Liver (tissue), 9 donors: ENCODE measurements around the gene SLC32A1. TPM values are rescaled to one million over a fixed set of nuclear protein-coding genes. Genes with fewer than 3 reads are reported as not detected.

Experiments
- DNase-seq: peaks from one replicate; pipeline ENCODE4 v3.0.0-alpha.2; 2017; ENCODE audit warnings: low spot score
- H3K27ac ChIP-seq, 2 donors: one replicate each; pipeline ENCODE4 v1.7.0; 2013; ENCODE audit warnings: inconsistent platforms in 2 of 2, low read length in 2 of 2, control low read depth in 1 of 2, low read depth in 1 of 2, mild to moderate bottlenecking in 1 of 2
- H3K27me3 ChIP-seq, 4 donors: one replicate each; pipeline versions ENCODE4 v1.6.1 to v1.7.0; 2013; ENCODE audit warnings: low read length in 3 of 4, inconsistent platforms in 1 of 4, mild to moderate bottlenecking in 1 of 4, moderate library complexity in 1 of 4; ENCODE audit not compliant: control insufficient read depth in 4 of 4, insufficient read depth in 4 of 4
- H3K36me3 ChIP-seq, 4 donors: one replicate each; pipeline versions ENCODE4 v1.6.1 to v1.7.0; 2013; ENCODE audit warnings: low read length in 3 of 4, mild to moderate bottlenecking in 3 of 4, low read depth in 1 of 4, moderate library complexity in 1 of 4; ENCODE audit not compliant: control insufficient read depth in 4 of 4, insufficient read depth in 3 of 4
- H3K4me1 ChIP-seq, 4 donors: one replicate each; pipeline versions ENCODE4 v1.6.1 to v1.7.0; 2013; ENCODE audit warnings: low read length in 3 of 4, mild to moderate bottlenecking in 3 of 4, moderate library complexity in 1 of 4; ENCODE audit not compliant: control insufficient read depth in 4 of 4, insufficient read depth in 4 of 4
- H3K4me3 ChIP-seq, 3 donors: one replicate each; pipeline versions ENCODE4 v1.6.1 to v1.7.0; 2013; ENCODE audit warnings: low read length in 3 of 3, control low read depth in 1 of 3, low read depth in 1 of 3, mild to moderate bottlenecking in 1 of 3
- H3K9ac ChIP-seq, 2 donors: one replicate each; pipeline ENCODE4 v1.7.0; 2013; ENCODE audit warnings: low read length in 2 of 2, mild to moderate bottlenecking in 2 of 2, moderate library complexity in 2 of 2, control low read depth in 1 of 2, low read depth in 1 of 2
- H3K9me3 ChIP-seq, 4 donors: one replicate each; pipeline versions ENCODE4 v1.6.1 to v1.7.0; 2013; ENCODE audit warnings: low read length in 3 of 4; ENCODE audit not compliant: control insufficient read depth in 4 of 4
- EGR1 ChIP-seq, 2 donors: IDR thresholded peaks; 2 replicates each; pipeline ENCODE4 v1.6.1; 2016 to 2018; ENCODE audit warnings: antibody characterized with exemption in 2 of 2, low read depth in 2 of 2
- FOXA1 ChIP-seq: IDR thresholded peaks from 2 replicates; pipeline ENCODE4 v1.6.1; 2016; ENCODE audit warnings: antibody characterized with exemption
- FOXA2 ChIP-seq: IDR thresholded peaks from 2 replicates; pipeline ENCODE4 v1.6.1; 2016; ENCODE audit warnings: antibody characterized with exemption
- GABPA ChIP-seq, 2 donors: IDR thresholded peaks in 1 of 2; conservative IDR thresholded peaks in 1 of 2; 2 replicates each; pipeline ENCODE4 v1.6.1; 2016; ENCODE audit warnings: antibody characterized with exemption in 2 of 2, mild to moderate bottlenecking in 1 of 2, moderate library complexity in 1 of 2
- HNF4A ChIP-seq, 2 donors: conservative IDR thresholded peaks; 2 replicates each; pipeline ENCODE4 v1.6.1; 2016; ENCODE audit warnings: antibody characterized with exemption in 2 of 2, mild to moderate bottlenecking in 2 of 2
- HNF4G ChIP-seq: IDR thresholded peaks from 2 replicates; pipeline ENCODE4 v1.6.1; 2016; ENCODE audit warnings: antibody characterized with exemption
- JUND ChIP-seq, 2 donors: IDR thresholded peaks; 2 replicates each; pipeline ENCODE4 v1.6.1; 2016; ENCODE audit warnings: antibody characterized with exemption in 2 of 2
- RXRA ChIP-seq, 2 donors: IDR thresholded peaks; 2 replicates each; pipeline ENCODE4 v1.6.1; 2017 to 2018; ENCODE audit warnings: antibody characterized with exemption in 2 of 2, mild to moderate bottlenecking in 1 of 2
- SP1 ChIP-seq: IDR thresholded peaks from 2 replicates; pipeline ENCODE4 v1.6.1; 2018; ENCODE audit warnings: antibody characterized with exemption, mild to moderate bottlenecking
- TAF1 ChIP-seq: conservative IDR thresholded peaks from 2 replicates; pipeline ENCODE4 v1.6.1; 2016; ENCODE audit warnings: antibody characterized with exemption, mild to moderate bottlenecking
- YY1 ChIP-seq: IDR thresholded peaks from 2 replicates; pipeline ENCODE4 v1.6.1; 2016; ENCODE audit warnings: antibody characterized with exemption, mild to moderate bottlenecking
- WGBS: extraction: QIAGEN DNeasy Blood & Tissue Kit; methylation state at CpG from one replicate; pipeline ENCODE4 v1.1.7; 2013; 5-methylcytosine and 5-hydroxymethylcytosine counted together
- polyA plus RNA-seq, 2 donors: library from polyadenylated mRNA; stranded (reverse) in 1 of 2; unstranded in 1 of 2; fragments of 200-250 nt in 1 of 2; fragments of >200 nt in 1 of 2; fragmentation: Nextera tagmentation in 1 of 2; extraction: Ambion mirVana in 1 of 2; gene quantifications; one replicate each; pipeline versions ENCODE4 v1.2.1 to v1.2.3, GENCODE V29; 2013 to 2015
- total RNA-seq, 2 donors: library from RNA; depleted of rRNA; stranded (reverse); fragments of >200 nt; gene quantifications; one replicate each; pipeline ENCODE4 v1.2.3, GENCODE V29; 2014
- TF ChIP-seq, protein P1 (sequence below): IDR thresholded peaks from 2 replicates; pipeline ENCODE4 v1.6.1; 2016; ENCODE audit warnings: antibody characterized with exemption, mild to moderate bottlenecking
- TF ChIP-seq, protein P2 (sequence below): fragments of 150-350 bp; IDR thresholded peaks from 2 replicates; pipeline ENCODE4 v1.5.1; 2017; ENCODE audit warnings: improper control_type of control experiment, low read depth, low read length; ENCODE audit not compliant: missing input control
- TF ChIP-seq, protein P3 (sequence below): IDR thresholded peaks from 2 replicates; pipeline ENCODE4 v1.6.1; 2016; ENCODE audit warnings: antibody characterized with exemption
- TF ChIP-seq, protein P4 (sequence below): IDR thresholded peaks from 2 replicates; pipeline ENCODE4 v1.6.1; 2016; ENCODE audit warnings: antibody characterized with exemption
- donor health status: healthy.
- donor health status: healthy.
- donor health status: healthy.
- donor health status: healthy.
- donor health status: healthy.

SLC32A1 gene
- total and polyA plus RNA-seq, 4 donors = not detected

DNA sequence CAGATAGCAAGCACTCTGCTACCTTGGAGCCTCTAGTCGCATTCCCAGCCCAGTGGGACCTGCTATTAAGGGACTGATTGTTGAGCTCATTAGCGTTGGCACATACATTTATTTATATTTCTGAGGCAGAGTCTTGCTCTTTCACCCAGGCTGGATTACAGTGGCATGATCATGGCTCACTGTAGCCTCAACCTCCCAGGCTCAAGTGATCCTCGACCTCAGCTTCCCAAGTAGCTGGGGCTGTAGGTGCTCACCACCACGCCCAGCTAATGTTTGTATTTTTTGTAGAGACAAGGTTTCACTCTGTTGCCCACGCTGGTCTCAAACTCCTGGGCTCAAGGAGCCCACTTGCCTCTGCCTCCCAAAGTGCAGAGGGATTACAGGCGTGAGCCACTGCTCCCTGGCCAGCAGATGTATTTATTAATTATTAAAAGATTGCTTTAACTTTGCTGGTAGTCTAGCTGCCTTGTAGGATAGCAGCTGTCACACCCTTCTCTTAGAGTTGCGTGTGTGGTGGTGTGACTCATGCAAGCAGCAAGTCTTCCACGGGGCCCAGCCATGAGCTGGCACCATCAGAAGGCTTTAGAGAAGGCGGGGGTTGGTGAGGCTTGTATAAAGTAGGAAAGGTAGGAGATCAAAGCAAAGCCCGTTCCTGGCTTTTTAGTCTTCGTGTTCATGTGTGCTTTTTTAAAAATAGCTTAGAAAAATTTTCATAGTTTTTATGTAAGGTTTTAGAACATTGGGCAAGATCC lies 40.5 kb downstream of the SLC32A1 start:
- Histone ChIP-seq H3K4me3 (no peak overlapping the region), H3K27me3 (no peaks in the 10 kb centered on the region), H3K36me3 (peaks cover 1 to 46% (median 26%) of the 10 kb centered on the region in 4 donors), H3K9ac (no peak overlapping the region), H3K9me3 (no peaks in the 10 kb centered on the region), H3K4me1 (peaks cover 2 to 19% (median 13%) of the 10 kb centered on the region in 4 donors), H3K27ac (no peak overlapping the region)
- 82% methylated on average over 11 of the region's 11 CpGs for WGBS
- DNase-seq = no peak
- TF ChIP-seq YY1 (no peak), FOXA1 (no peak), EGR1 (IDR thresholded peaks at IDR 0.05; ENCODE audit: low read depth in 2 of 2) (no peak), JUND (IDR thresholded peaks at IDR 0.05) (no peak), RXRA (IDR thresholded peaks at IDR 0.05) (no peak), FOXA2 (no peak), SP1 (no peak), TAF1 (no peak), HNF4G (no peak)
- TF ChIP-seq, protein P1, sequence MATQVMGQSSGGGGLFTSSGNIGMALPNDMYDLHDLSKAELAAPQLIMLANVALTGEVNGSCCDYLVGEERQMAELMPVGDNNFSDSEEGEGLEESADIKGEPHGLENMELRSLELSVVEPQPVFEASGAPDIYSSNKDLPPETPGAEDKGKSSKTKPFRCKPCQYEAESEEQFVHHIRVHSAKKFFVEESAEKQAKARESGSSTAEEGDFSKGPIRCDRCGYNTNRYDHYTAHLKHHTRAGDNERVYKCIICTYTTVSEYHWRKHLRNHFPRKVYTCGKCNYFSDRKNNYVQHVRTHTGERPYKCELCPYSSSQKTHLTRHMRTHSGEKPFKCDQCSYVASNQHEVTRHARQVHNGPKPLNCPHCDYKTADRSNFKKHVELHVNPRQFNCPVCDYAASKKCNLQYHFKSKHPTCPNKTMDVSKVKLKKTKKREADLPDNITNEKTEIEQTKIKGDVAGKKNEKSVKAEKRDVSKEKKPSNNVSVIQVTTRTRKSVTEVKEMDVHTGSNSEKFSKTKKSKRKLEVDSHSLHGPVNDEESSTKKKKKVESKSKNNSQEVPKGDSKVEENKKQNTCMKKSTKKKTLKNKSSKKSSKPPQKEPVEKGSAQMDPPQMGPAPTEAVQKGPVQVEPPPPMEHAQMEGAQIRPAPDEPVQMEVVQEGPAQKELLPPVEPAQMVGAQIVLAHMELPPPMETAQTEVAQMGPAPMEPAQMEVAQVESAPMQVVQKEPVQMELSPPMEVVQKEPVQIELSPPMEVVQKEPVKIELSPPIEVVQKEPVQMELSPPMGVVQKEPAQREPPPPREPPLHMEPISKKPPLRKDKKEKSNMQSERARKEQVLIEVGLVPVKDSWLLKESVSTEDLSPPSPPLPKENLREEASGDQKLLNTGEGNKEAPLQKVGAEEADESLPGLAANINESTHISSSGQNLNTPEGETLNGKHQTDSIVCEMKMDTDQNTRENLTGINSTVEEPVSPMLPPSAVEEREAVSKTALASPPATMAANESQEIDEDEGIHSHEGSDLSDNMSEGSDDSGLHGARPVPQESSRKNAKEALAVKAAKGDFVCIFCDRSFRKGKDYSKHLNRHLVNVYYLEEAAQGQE = no peak
- TF ChIP-seq, protein P2, sequence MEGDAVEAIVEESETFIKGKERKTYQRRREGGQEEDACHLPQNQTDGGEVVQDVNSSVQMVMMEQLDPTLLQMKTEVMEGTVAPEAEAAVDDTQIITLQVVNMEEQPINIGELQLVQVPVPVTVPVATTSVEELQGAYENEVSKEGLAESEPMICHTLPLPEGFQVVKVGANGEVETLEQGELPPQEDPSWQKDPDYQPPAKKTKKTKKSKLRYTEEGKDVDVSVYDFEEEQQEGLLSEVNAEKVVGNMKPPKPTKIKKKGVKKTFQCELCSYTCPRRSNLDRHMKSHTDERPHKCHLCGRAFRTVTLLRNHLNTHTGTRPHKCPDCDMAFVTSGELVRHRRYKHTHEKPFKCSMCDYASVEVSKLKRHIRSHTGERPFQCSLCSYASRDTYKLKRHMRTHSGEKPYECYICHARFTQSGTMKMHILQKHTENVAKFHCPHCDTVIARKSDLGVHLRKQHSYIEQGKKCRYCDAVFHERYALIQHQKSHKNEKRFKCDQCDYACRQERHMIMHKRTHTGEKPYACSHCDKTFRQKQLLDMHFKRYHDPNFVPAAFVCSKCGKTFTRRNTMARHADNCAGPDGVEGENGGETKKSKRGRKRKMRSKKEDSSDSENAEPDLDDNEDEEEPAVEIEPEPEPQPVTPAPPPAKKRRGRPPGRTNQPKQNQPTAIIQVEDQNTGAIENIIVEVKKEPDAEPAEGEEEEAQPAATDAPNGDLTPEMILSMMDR = no peak
- TF ChIP-seq, protein P3, sequence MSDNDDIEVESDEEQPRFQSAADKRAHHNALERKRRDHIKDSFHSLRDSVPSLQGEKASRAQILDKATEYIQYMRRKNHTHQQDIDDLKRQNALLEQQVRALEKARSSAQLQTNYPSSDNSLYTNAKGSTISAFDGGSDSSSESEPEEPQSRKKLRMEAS = no peak
- TF ChIP-seq, protein P4, sequence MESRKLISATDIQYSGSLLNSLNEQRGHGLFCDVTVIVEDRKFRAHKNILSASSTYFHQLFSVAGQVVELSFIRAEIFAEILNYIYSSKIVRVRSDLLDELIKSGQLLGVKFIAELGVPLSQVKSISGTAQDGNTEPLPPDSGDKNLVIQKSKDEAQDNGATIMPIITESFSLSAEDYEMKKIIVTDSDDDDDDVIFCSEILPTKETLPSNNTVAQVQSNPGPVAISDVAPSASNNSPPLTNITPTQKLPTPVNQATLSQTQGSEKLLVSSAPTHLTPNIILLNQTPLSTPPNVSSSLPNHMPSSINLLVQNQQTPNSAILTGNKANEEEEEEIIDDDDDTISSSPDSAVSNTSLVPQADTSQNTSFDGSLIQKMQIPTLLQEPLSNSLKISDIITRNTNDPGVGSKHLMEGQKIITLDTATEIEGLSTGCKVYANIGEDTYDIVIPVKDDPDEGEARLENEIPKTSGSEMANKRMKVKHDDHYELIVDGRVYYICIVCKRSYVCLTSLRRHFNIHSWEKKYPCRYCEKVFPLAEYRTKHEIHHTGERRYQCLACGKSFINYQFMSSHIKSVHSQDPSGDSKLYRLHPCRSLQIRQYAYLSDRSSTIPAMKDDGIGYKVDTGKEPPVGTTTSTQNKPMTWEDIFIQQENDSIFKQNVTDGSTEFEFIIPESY = no peak

DNA sequence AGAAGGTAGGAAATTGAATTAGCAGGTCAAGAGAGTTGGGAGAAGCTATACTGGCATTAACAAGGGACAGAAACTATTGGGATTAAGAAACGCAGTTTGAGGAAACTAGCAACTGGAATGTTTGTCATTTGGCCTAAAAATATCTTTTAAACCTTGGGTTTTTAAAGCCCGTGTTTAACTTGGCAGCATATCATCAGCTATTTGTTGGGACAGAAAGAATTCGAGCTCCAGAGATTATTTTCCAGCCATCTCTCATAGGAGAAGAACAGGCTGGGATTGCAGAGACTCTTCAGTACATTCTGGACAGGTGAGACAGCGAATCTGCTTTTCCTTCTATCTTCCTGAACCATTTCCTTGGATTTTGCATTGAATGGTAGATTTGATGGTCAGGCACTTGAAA lies 41.8 kb downstream of the SLC32A1 start:
- Histone ChIP-seq H3K4me1 (peaks cover 2 to 23% (median 13%) of the 10 kb centered on the region in 4 donors), H3K27me3 (no peaks in the 10 kb centered on the region), H3K9me3 (no peaks in the 10 kb centered on the region), H3K4me3 (no peak overlapping the region), H3K9ac (no peak overlapping the region), H3K36me3 (peaks cover 1 to 40% (median 20%) of the 10 kb centered on the region in 4 donors), H3K27ac (no peak overlapping the region)
- 48% methylated on average over 4 of the region's 4 CpGs for WGBS
- TF ChIP-seq RXRA (IDR thresholded peaks at IDR 0.05) (no peak), GABPA (IDR thresholded peaks at IDR 0.05 in 1 of 2, conservative IDR thresholded peaks at IDR 0.05 in 1 of 2) (no peak), SP1 (no peak), YY1 (no peak), HNF4A (conservative IDR thresholded peaks at IDR 0.05) (peak in 1 of 2 donors; percentile 13), TAF1 (no peak)
- DNase-seq = no peak
